GM19240 (cell line): ENCODE results near the gene PRUNE2.

Experiments used
- DNase-seq: peaks from one replicate; pipeline ENCODE4 v3.0.0; 2011; ENCODE audit warnings: low spot score; ENCODE audit not compliant: insufficient read length

Gene PRUNE2

GRCh38 chr9:76664120-76664519, 241.8 kb downstream of the PRUNE2 start:
- no peak for DNase-seq

- DNase-seq: no peak
These were observed 243.2 kb downstream of the PRUNE2 start for GRCh38 chr9:76662476-76663281.

- DNase-seq: no peak
These were observed 247.2 kb downstream of the PRUNE2 start for GRCh38 chr9:76658510-76659231.

GRCh38 chr9:76657265-76657664, 248.6 kb downstream of the PRUNE2 start:
- no peak for DNase-seq

- no peak for DNase-seq
These were observed 249.9 kb downstream of the PRUNE2 start for GRCh38 chr9:76655971-76656370.

- no peak for DNase-seq
These were observed 250.8 kb downstream of the PRUNE2 start for GRCh38 chr9:76655121-76655541.

- no peak for DNase-seq
These were observed 251.3 kb downstream of the PRUNE2 start for GRCh38 chr9:76654575-76654974.

GRCh38 chr9:76654051-76654461, 251.9 kb downstream of the PRUNE2 start:
- DNase-seq: no peak

- DNase-seq: no peak
These were observed 253.0 kb downstream of the PRUNE2 start for GRCh38 chr9:76652894-76653293.

- DNase-seq: no peak
These were observed 254.7 kb downstream of the PRUNE2 start for GRCh38 chr9:76651119-76651705.

GRCh38 chr9:76650692-76651091, 255.2 kb downstream of the PRUNE2 start:
- DNase-seq: no peak

- no peak for DNase-seq
These were observed 256.0 kb downstream of the PRUNE2 start for GRCh38 chr9:76649894-76650293.

GRCh38 chr9:76646249-76646648, 259.7 kb downstream of the PRUNE2 start:
- no peak for DNase-seq

GRCh38 chr9:76644647-76645250, 261.2 kb downstream of the PRUNE2 start:
- DNase-seq: no peak

GRCh38 chr9:76644171-76644570, 261.7 kb downstream of the PRUNE2 start:
- no peak for DNase-seq

- DNase-seq: no peak
These were observed 262.4 kb downstream of the PRUNE2 start for GRCh38 chr9:76643399-76644117.

GRCh38 chr9:76642701-76643209, 263.2 kb downstream of the PRUNE2 start:
- no peak for DNase-seq

GRCh38 chr9:76642074-76642473, 263.8 kb downstream of the PRUNE2 start:
- DNase-seq: no peak

- no peak for DNase-seq
These were observed 267.9 kb downstream of the PRUNE2 start for GRCh38 chr9:76638001-76638400.

GRCh38 chr9:76637416-76637815, 268.5 kb downstream of the PRUNE2 start:
- DNase-seq: no peak
